Psoas muscle (tissue), 8 donors: ENCODE data around the gene DEFB114. TPM values are rescaled to one million over a fixed set of nuclear protein-coding genes. Genes with fewer than 3 reads are reported as not detected.

ENCODE experiments used
- ATAC-seq, 4 donors: fragments of 200-7000 bp; cut with Tn5 transposase; one replicate each; pipeline ENCODE4 v1.9.1; 2020; ENCODE audit warnings: moderate library complexity in 3 of 4, mild to moderate bottlenecking in 2 of 4
- DNase-seq, 2 donors: peaks; one replicate each; pipeline ENCODE4 v3.0.0-alpha.2; 2020
- H3K27ac ChIP-seq: fragments of 200-600 bp; one replicate; pipeline ENCODE4 v1.8.0; 2022
- H3K27me3 ChIP-seq, 3 donors: fragments of 200-600 bp in 1 of 3; one replicate each; pipeline versions ENCODE4 v1.6.1 to v1.8.0; 2013 to 2022; ENCODE audit warnings: low read length in 2 of 3, mild to moderate bottlenecking in 2 of 3, moderate library complexity in 1 of 3; ENCODE audit not compliant: insufficient read depth in 3 of 3
- H3K36me3 ChIP-seq, 2 donors: fragments of 200-600 bp in 1 of 2; one replicate each; pipeline versions ENCODE4 v1.6.1 to v1.8.0; 2013 to 2022; ENCODE audit warnings: low read depth in 1 of 2, mild to moderate bottlenecking in 1 of 2, moderate library complexity in 1 of 2; ENCODE audit not compliant: insufficient read depth in 1 of 2
- H3K4me1 ChIP-seq: fragments of 200-600 bp; one replicate; pipeline ENCODE4 v1.8.0; 2022
- H3K4me3 ChIP-seq: fragments of 200-600 bp; one replicate; pipeline ENCODE4 v1.8.0; 2022; ENCODE audit warnings: mild to moderate bottlenecking
- H3K9me3 ChIP-seq: fragments of 200-600 bp; one replicate; pipeline ENCODE4 v1.8.0; 2022
- WGBS, 3 donors: extraction: QIAGEN DNeasy Blood & Tissue Kit; methylation state at CpG; one replicate each; pipeline versions ENCODE4 v1.1.6 to v1.1.7; 2013; 5-methylcytosine and 5-hydroxymethylcytosine counted together
- intact Hi-C, 2 donors: fragments of 100-400 bp; cut with DNase I; formaldehyde crosslinking; loops; one replicate each; pipeline versions ENCODE4 v1.11.0 to v1.14.2; 2022
- polyA plus RNA-seq, 3 donors: library from polyadenylated mRNA; stranded (reverse); fragments of 200-250 nt; gene quantifications; one replicate each; pipeline ENCODE4 v1.2.3, GENCODE V29; 2013
- total RNA-seq, 4 donors: library from RNA; stranded (reverse); fragmentation: NEBNext Ultra II Directional in 2 of 4; extraction: Animal tissue kit (Norgen Biotek cat#: 25700) in 2 of 4; gene quantifications; one replicate each; pipeline versions ENCODE4 v1.2.1 to v1.2.4, GENCODE V29; 2021 to 2023
- TF ChIP-seq, protein P1 (sequence below): fragments of 200-600 bp; IDR thresholded peaks from one replicate; pipeline ENCODE4 v1.8.0; 2022; ENCODE audit warnings: antibody characterized with exemption
- donor health status: healthy with polysubstance abuse.
- donor health status: DM: no; HTN: no; CAD: no; lungs with moderate emphysema.
- donor health status: Bipolar disorder and iron deficiency.
- donor health status: healthy.
- donor health status: DM: yes; HTN: yes; CAD: no.
- donor health status: DM: no; HTN: no; CAD: no.
- donor health status: DM: no; HTN: no; CAD: no.
- donor health status: DM: yes; HTN: yes; CAD: no.

The DEFB114 gene
- total and polyA plus RNA-seq, 7 donors, result not detected

DNA sequence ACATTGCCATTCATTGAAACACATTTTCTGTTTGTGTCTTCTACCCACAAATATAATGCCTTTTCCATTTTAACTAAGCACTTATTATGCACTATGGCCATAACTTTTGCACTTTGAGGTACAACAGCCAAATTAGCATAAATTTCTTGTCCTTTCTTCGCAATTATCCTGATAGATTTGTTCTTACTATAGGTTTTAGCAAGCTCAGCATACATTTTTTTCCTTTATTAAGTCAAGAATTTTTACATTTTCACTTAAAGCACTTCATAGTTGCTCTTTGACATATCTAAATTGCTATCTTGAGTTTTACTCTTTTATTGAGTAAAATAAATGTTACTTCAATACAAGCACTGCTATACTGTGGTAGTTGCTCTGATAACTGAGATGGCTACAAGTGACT, 5.8 kb downstream of the DEFB114 start:
- no peak overlapping the region for H3K4me3 ChIP-seq
- WGBS, 3 donors, result 82 to 86% (median 82%) methylated on average over 1 of the region's 1 CpG
- H3K27ac ChIP-seq, result no peak overlapping the region
- TF ChIP-seq, protein P1, sequence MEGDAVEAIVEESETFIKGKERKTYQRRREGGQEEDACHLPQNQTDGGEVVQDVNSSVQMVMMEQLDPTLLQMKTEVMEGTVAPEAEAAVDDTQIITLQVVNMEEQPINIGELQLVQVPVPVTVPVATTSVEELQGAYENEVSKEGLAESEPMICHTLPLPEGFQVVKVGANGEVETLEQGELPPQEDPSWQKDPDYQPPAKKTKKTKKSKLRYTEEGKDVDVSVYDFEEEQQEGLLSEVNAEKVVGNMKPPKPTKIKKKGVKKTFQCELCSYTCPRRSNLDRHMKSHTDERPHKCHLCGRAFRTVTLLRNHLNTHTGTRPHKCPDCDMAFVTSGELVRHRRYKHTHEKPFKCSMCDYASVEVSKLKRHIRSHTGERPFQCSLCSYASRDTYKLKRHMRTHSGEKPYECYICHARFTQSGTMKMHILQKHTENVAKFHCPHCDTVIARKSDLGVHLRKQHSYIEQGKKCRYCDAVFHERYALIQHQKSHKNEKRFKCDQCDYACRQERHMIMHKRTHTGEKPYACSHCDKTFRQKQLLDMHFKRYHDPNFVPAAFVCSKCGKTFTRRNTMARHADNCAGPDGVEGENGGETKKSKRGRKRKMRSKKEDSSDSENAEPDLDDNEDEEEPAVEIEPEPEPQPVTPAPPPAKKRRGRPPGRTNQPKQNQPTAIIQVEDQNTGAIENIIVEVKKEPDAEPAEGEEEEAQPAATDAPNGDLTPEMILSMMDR, result no peak
- no peaks in the 10 kb centered on the region for H3K27me3 ChIP-seq
- no peak for ATAC-seq
- intact Hi-C loops, result no loop called here
- no peaks in the 10 kb centered on the region for H3K9me3 ChIP-seq
- H3K4me1 ChIP-seq, result no peaks in the 10 kb centered on the region
- no peak for DNase-seq
- no peaks in the 10 kb centered on the region for H3K36me3 ChIP-seq

GRCh38 chr6:49955847-49956246, 8.1 kb downstream of the DEFB114 start:
- H3K4me1 ChIP-seq, result no peaks in the 10 kb centered on the region
- intact Hi-C loops, result no loop called here
- H3K36me3 ChIP-seq, result no peaks in the 10 kb centered on the region
- no peaks in the 10 kb centered on the region for H3K9me3 ChIP-seq
- no peak overlapping the region for H3K4me3 ChIP-seq
- no peak overlapping the region for H3K27ac ChIP-seq
- TF ChIP-seq, protein P1, result no peak
- DNase-seq (no peak), ATAC-seq (no peak)
- no peaks in the 10 kb centered on the region for H3K27me3 ChIP-seq

DNA sequence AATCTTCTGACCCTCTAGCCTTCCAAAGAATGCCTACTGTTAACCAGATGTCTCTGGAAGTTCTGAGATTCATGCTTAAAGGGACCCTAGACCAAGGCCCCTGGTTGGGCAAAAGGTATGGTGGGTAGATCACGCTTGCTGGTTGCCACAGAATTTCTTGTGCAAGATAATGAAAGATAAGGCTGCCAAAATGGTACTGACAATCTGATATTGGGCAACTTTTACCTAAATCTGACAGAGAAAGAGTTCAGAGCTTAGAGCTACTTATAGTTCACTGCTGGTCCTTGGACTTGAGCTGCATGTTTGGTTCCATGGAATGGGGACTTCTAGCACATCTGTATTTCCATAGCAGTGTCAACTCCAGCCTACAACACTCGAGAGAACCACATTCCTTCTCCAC, 12.0 kb downstream of the DEFB114 start:
- no peak for DNase-seq
- no peak overlapping the region for H3K4me3 ChIP-seq
- H3K36me3 ChIP-seq, result no peaks in the 10 kb centered on the region
- H3K9me3 ChIP-seq, result no peaks in the 10 kb centered on the region
- no peak overlapping the region for H3K27ac ChIP-seq
- H3K27me3 ChIP-seq, result no peaks in the 10 kb centered on the region
- 60 to 71% (median 64%) methylated on average over 2 of the region's 2 CpGs for WGBS, 3 donors
- no peak for ATAC-seq
- TF ChIP-seq, protein P1, result no peak
- no peaks in the 10 kb centered on the region for H3K4me1 ChIP-seq
- intact Hi-C loops, result no loop called here

DNA sequence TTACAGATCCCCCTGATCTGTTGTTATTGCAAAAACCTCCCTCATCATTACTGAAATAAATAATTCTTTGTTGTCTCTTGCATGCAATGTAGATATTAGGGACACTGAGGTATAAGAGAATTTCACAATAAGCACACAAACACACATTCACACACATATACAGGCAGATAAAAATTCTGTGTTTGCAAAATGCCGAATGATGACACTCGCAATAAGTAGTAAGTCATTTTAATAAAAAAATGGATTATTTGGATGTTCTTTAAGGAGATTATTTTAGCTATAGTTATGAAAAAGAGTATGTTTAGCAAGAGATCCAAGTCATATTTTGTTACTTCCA, 13.6 kb downstream of the DEFB114 start:
- Histone ChIP-seq H3K4me1 (no peaks in the 10 kb centered on the region), H3K9me3 (no peaks in the 10 kb centered on the region), H3K4me3 (no peak overlapping the region), H3K27me3 (no peaks in the 10 kb centered on the region), H3K36me3 (no peaks in the 10 kb centered on the region), H3K27ac (no peak overlapping the region)
- WGBS, 3 donors, result 96 to 98% (median 97%) methylated on average over 2 of the region's 2 CpGs
- TF ChIP-seq, protein P1, result no peak
- DNase-seq (no peak), ATAC-seq (no peak)
- intact Hi-C loops, result no loop called here

DNA sequence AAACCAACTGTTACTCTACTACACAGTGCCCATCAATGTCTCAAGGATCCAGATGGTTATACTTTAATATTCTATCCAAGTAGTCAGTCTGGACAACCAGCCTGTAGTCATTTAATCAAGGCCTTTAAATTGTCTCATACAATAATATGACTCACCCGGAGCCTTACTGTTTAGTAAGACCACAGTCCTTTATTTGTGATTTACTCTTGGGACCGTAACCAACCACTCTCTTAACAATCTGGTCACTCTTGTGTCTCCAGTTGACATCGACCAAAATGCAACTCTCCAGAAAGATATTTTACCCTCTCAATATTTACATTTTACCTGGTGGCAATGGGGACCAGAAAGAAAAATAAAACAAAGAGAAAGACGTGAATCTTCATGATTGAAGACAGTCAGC, 14.9 kb downstream of the DEFB114 start:
- TF ChIP-seq, protein P1, result no peak
- no peak overlapping the region for H3K27ac ChIP-seq
- intact Hi-C loops, result no loop called here
- DNase-seq (no peak), ATAC-seq (no peak)
- H3K4me1 ChIP-seq, result no peaks in the 10 kb centered on the region
- WGBS, 3 donors, result 87 to 91% (median 89%) methylated on average over 4 of the region's 4 CpGs
- H3K36me3 ChIP-seq, result no peaks in the 10 kb centered on the region
- H3K27me3 ChIP-seq, result no peaks in the 10 kb centered on the region
- H3K9me3 ChIP-seq, result no peaks in the 10 kb centered on the region
- H3K4me3 ChIP-seq, result no peak overlapping the region
